ENCODE data around the gene ANKRD13B. TPM values are rescaled to one million over a fixed set of nuclear protein-coding genes. Genes with fewer than 3 reads are reported as not detected.

Gene ANKRD13B
- total and polyA plus RNA-seq, 8 donors: 1.0 to 5.8 (median 3.5) TPM

GRCh38 chr17:29595107-29595942 is 2.4 kb downstream of the ANKRD13B start:
- no peak for TF ChIP-seq CTCF (IDR thresholded peaks at IDR 0.05)
- DNase-seq (peak in 2 of 6 donors; percentile 1 to 28), ATAC-seq (no peak), FAIRE-seq (no peak)
- H3K9me3 ChIP-seq: no peaks in the 10 kb centered on the region
- peaks cover 13 to 25% (median 16%) of the 10 kb centered on the region in 3 donors for H3K4me1 ChIP-seq
- no peak overlapping the region for H3K27ac ChIP-seq
- H3K27me3 ChIP-seq: no peaks in the 10 kb centered on the region
- intact Hi-C loops (cut with DNase I): no loop called here
- no peak overlapping the region for H3K4me3 ChIP-seq
- no peaks in the 10 kb centered on the region for H3K36me3 ChIP-seq
- WGBS, 2 donors: 75 to 81% methylated on average over 7 of the region's 7 CpGs

- no peaks in the 10 kb centered on the region for H3K9me3 ChIP-seq
- intact Hi-C loops (cut with DNase I): no loop called here
- no peak for TF ChIP-seq CTCF (IDR thresholded peaks at IDR 0.05)
- no peak overlapping the region for H3K27ac ChIP-seq
- no peaks in the 10 kb centered on the region for H3K36me3 ChIP-seq
- H3K27me3 ChIP-seq: no peaks in the 10 kb centered on the region
- WGBS, 2 donors: 77 to 79% methylated on average over 12 of the region's 12 CpGs
- H3K4me3 ChIP-seq: no peak overlapping the region
- FAIRE-seq (no peak), DNase-seq (peak in 1 of 6 donors; percentile 47), ATAC-seq (no peak)
- peaks cover 9 to 17% (median 11%) of the 10 kb centered on the region in 3 donors for H3K4me1 ChIP-seq
Measured at GRCh38 chr17:29595943-29596774, 3.2 kb downstream of the ANKRD13B start.

- FAIRE-seq: no peak
Measured at GRCh38 chr17:29596811-29597210, 3.9 kb downstream of the ANKRD13B start.

GRCh38 chr17:29597361-29598172 is 4.6 kb downstream of the ANKRD13B start:
- Histone ChIP-seq H3K27me3 (no peaks in the 10 kb centered on the region), H3K9me3 (no peaks in the 10 kb centered on the region), H3K36me3 (no peaks in the 10 kb centered on the region), H3K4me1 (peaks cover under 1 to 3% (median 2%) of the 10 kb centered on the region in 3 donors), H3K27ac (no peak overlapping the region), H3K4me3 (no peak overlapping the region)
- FAIRE-seq: no peak
- DNase-seq: peak in 1 of 6 donors; percentile 45
- TF ChIP-seq CTCF (IDR thresholded peaks at IDR 0.05): no peak
- 73 to 83% methylated on average over 13 of the region's 13 CpGs for WGBS, 2 donors
- ATAC-seq: no peak
- intact Hi-C loops (cut with DNase I): no loop called here

More at GRCh38 chr17:29596811-29597210, 3.9 kb downstream of the ANKRD13B start:
- ATAC-seq (no peak), DNase-seq (peak in 1 of 6 donors; percentile 46)
- intact Hi-C loops (cut with DNase I): no loop called here
- Histone ChIP-seq H3K36me3 (no peaks in the 10 kb centered on the region), H3K9me3 (no peaks in the 10 kb centered on the region), H3K27ac (no peak overlapping the region), H3K27me3 (no peaks in the 10 kb centered on the region), H3K4me3 (no peak overlapping the region), H3K4me1 (peaks cover 8 to 10% (median 10%) of the 10 kb centered on the region in 3 donors)
- no peak for TF ChIP-seq CTCF (IDR thresholded peaks at IDR 0.05)
- WGBS, 2 donors: 74 to 76% methylated on average over 9 of the region's 9 CpGs
